ENCODE results near the gene KRTAP13-2.

GRCh38 chr21:30372139-30372770 lies at the start of gene KRTAP13-2:
- TF ChIP-seq CTCF (IDR thresholded peaks at IDR 0.05) (no peak), POLR2A (IDR thresholded peaks at IDR 0.05) (no peak)

All from adrenal gland (tissue), 5 donors.